ENCODE data around the gene PNPLA3. TPM values are rescaled to one million over a fixed set of nuclear protein-coding genes. Genes with fewer than 3 reads are reported as not detected.

Gene PNPLA3
- total RNA-seq, 1 experiment from 2014 or later = 4.9 TPM

DNA sequence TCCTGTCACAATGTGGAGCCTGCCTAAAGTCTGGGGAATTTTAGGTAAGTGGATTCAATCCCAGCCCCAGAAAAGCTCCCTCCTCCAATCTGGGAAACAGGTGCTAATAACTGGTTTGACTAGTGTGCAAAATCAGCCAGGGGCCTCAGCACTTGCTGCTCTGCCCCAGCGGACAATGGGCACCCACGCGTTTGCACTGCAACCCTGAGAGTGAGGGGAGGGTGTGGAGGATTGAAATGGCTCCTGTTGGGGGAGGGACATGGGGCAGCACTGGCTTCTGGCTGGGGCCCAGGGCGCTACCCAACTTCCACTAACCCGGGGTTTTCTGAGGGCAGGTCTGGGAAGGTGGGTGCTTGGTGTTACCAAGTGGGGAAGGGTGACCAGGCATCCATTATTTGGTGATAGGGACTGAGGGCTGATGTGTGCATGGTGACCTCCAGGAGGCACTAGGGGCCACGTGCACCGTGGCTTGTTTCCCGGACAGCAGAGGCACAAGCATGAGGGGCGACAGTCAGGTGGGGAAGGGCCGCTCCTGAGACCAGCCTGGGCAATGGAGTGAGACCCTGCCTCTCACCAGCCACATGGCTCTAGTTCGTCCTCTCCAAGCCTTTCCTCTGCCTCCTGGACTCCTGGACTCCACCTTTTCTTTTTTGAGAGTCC lies 27.5 kb upstream of the PNPLA3 start:
- intact Hi-C loops (cut with micrococcal nuclease; ENCODE audit: unreplicated experiment) (no loop called here), in situ Hi-C loops (cut with HindIII; ENCODE audit: low pct_unique_long_range_greater_than_20kb, low sequenced_read_pairs) (no loop called here)
- Histone ChIP-seq H3K27me3 (ENCODE audit: control insufficient read depth, insufficient read depth, low read length) (no peaks in the 10 kb centered on the region), H3K4me3 (ENCODE audit: low read depth in 2 of 2, low read length in 2 of 2) (no peak overlapping the region), H3K4me1 (ENCODE audit: control insufficient read depth, insufficient read depth, low read length) (no peaks in the 10 kb centered on the region), H3K9me3 (ENCODE audit: control insufficient read depth, insufficient read depth, low read depth, low read length) (no peaks in the 10 kb centered on the region), H3K27ac (ENCODE audit: low read length) (no peak overlapping the region), H3K36me3 (ENCODE audit: control insufficient read depth, insufficient read depth, low read length) (no peaks in the 10 kb centered on the region)
- BruUV-seq (replicated peaks) = no TSS peak
- POLR2A ChIA-PET = no interaction called here
- no peak for DNase-seq (ENCODE audit: low read depth, low spot score)
- ATAC-seq = no peak
- TF ChIP-seq, protein P1, sequence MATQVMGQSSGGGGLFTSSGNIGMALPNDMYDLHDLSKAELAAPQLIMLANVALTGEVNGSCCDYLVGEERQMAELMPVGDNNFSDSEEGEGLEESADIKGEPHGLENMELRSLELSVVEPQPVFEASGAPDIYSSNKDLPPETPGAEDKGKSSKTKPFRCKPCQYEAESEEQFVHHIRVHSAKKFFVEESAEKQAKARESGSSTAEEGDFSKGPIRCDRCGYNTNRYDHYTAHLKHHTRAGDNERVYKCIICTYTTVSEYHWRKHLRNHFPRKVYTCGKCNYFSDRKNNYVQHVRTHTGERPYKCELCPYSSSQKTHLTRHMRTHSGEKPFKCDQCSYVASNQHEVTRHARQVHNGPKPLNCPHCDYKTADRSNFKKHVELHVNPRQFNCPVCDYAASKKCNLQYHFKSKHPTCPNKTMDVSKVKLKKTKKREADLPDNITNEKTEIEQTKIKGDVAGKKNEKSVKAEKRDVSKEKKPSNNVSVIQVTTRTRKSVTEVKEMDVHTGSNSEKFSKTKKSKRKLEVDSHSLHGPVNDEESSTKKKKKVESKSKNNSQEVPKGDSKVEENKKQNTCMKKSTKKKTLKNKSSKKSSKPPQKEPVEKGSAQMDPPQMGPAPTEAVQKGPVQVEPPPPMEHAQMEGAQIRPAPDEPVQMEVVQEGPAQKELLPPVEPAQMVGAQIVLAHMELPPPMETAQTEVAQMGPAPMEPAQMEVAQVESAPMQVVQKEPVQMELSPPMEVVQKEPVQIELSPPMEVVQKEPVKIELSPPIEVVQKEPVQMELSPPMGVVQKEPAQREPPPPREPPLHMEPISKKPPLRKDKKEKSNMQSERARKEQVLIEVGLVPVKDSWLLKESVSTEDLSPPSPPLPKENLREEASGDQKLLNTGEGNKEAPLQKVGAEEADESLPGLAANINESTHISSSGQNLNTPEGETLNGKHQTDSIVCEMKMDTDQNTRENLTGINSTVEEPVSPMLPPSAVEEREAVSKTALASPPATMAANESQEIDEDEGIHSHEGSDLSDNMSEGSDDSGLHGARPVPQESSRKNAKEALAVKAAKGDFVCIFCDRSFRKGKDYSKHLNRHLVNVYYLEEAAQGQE (IDR thresholded peaks at IDR 0.05; ENCODE audit: insufficient read depth in 1 of 2, low read depth in 2 of 2, low read length in 1 of 2) = no peak
- TF ChIP-seq POLR2AphosphoS5 (IDR thresholded peaks at IDR 0.05; ENCODE audit: low read depth, low read length) (no peak), TCF7L2 (IDR thresholded peaks at IDR 0.05; ENCODE audit: low read depth, low read length) (no peak)
- TF ChIP-seq, protein P2, sequence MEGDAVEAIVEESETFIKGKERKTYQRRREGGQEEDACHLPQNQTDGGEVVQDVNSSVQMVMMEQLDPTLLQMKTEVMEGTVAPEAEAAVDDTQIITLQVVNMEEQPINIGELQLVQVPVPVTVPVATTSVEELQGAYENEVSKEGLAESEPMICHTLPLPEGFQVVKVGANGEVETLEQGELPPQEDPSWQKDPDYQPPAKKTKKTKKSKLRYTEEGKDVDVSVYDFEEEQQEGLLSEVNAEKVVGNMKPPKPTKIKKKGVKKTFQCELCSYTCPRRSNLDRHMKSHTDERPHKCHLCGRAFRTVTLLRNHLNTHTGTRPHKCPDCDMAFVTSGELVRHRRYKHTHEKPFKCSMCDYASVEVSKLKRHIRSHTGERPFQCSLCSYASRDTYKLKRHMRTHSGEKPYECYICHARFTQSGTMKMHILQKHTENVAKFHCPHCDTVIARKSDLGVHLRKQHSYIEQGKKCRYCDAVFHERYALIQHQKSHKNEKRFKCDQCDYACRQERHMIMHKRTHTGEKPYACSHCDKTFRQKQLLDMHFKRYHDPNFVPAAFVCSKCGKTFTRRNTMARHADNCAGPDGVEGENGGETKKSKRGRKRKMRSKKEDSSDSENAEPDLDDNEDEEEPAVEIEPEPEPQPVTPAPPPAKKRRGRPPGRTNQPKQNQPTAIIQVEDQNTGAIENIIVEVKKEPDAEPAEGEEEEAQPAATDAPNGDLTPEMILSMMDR (IDR thresholded peaks at IDR 0.05) = no peak
- CTCF ChIA-PET = interaction anchor here (0.6 to 1.4 kb wide), 3 partner anchors 11 to 517 kb away, joined by 3 to 6 read pairs (median 3); no protein-coding TSS in a partner anchor

DNA sequence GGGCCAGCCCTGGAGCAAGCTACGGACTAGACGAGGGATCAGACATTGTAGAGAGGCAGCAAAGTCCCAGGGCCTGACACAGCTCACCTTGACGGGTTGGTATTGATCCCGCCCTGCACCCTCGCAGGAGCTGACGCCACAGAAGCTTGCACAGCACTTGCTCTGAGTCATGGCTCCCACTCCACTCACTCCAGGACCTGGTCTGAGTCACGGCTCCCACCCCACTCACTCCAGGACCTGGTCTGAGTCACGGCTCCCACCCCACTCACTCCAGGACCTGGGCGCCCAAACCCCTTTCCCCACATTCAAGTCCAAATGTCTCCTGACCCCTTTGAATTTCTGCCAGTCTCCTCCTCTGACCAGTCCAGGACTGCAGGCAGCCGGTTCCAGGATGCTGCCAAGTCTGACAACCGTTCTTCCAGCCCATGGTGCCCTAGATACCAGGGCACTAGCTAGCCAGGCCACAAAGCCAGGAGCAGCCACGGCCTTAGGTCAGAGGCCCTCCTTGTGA lies 25.8 kb upstream of the PNPLA3 start:
- in situ Hi-C loops (cut with HindIII; ENCODE audit: low pct_unique_long_range_greater_than_20kb, low sequenced_read_pairs) (no loop called here), intact Hi-C loops (cut with micrococcal nuclease; ENCODE audit: unreplicated experiment) (no loop called here)
- POLR2A ChIA-PET = no interaction called here
- BruUV-seq (replicated peaks) = no TSS peak
- no peak overlapping the region for H3K4me3 ChIP-seq (ENCODE audit: low read depth in 2 of 2, low read length in 2 of 2)
- CTCF ChIA-PET = interaction anchor here (1.4 kb wide), 1 partner anchor 13 kb away, joined by 3 read pairs; no protein-coding TSS in a partner anchor
- no peaks in the 10 kb centered on the region for H3K27me3 ChIP-seq (ENCODE audit: control insufficient read depth, insufficient read depth, low read length)
- peak; percentile 38 for ATAC-seq
- DNase-seq (ENCODE audit: low read depth, low spot score) = no peak
- H3K4me1 ChIP-seq (ENCODE audit: control insufficient read depth, insufficient read depth, low read length) = no peaks in the 10 kb centered on the region
- TF ChIP-seq TCF7L2 (IDR thresholded peaks at IDR 0.05; ENCODE audit: low read depth, low read length) = no peak
- TF ChIP-seq, protein P1 (IDR thresholded peaks at IDR 0.05; ENCODE audit: insufficient read depth in 1 of 2, low read depth in 2 of 2, low read length in 1 of 2) = no peak
- TF ChIP-seq SIN3A (IDR thresholded peaks at IDR 0.05; ENCODE audit: borderline replicate concordance, insufficient read depth, low read depth, low read length) = no peak
- TF ChIP-seq, protein P2 (IDR thresholded peaks at IDR 0.05) = no peak
- TF ChIP-seq POLR2AphosphoS5 (IDR thresholded peaks at IDR 0.05; ENCODE audit: low read depth, low read length) = no peak
- H3K9me3 ChIP-seq (ENCODE audit: control insufficient read depth, insufficient read depth, low read depth, low read length) = no peaks in the 10 kb centered on the region
- no peaks in the 10 kb centered on the region for H3K36me3 ChIP-seq (ENCODE audit: control insufficient read depth, insufficient read depth, low read length)
- no peak overlapping the region for H3K27ac ChIP-seq (ENCODE audit: low read length)

Measured in Panc1 (cell line).